Loucy (cell line): Measurements from ENCODE around the gene TACR1.

Experiments
- CTCF ChIP-seq: fragments of 200-600 bp; sonication (generic); conservative IDR thresholded peaks from 2 replicates; pipeline ENCODE4 v1.5.1; 2014; ENCODE audit warnings: mild to moderate bottlenecking, antibody characterized with exemption, low read length
- EZH2phosphoT487 ChIP-seq: fragments of 200-600 bp; IDR thresholded peaks from 2 replicates; pipeline ENCODE4 v1.6.1; 2018; ENCODE audit warnings: antibody characterized with exemption, mild to moderate bottlenecking, moderate library complexity, borderline replicate concordance

DNA sequence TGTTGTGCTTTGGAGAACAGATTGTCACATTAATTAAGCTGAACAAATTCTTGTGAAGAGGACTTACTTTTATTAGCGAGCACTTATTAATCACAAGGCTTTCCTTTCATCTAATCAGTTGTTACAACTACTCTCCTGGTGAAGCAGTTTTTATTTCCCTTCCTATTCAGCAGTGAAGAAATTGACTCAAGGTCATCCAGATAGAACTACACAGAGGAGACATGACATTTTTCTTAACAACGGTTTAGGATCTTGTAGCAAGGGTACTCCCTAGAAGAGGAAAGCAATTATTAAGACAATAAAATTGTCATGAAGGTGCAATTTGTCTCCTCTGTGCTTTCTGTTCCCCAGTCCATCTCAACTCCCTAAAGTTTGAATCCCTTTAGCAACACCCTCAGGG lies 179.5 kb downstream of the TACR1 start:
- TF ChIP-seq CTCF (no peak), EZH2phosphoT487 (no peak)
